Lower leg skin (tissue), 4 donors: Measurements from ENCODE around the gene PPAT. TPM values are rescaled to one million over a fixed set of nuclear protein-coding genes. Genes with fewer than 3 reads are reported as not detected.
"Not testable (repeated sequence)": the region's sequence is repeated elsewhere in the genome, so short reads cannot be mapped to it uniquely, and the experiment has no call there.

Experiments used
- DNase-seq, 2 donors: peaks; one replicate each; pipeline ENCODE4 v3.0.0-alpha.2; 2019; ENCODE audit warnings: low spot score in 2 of 2
- H3K4me3 ChIP-seq: fragments of 200-600 bp; sonication (generic); 2 replicates; pipeline ENCODE4 v1.5.1; 2017; ENCODE audit warnings: mild to moderate bottlenecking, low read depth; ENCODE audit not compliant: poor library complexity, severe bottlenecking
- CTCF ChIP-seq, 3 donors: fragments of 450-650 bp; IDR thresholded peaks; one replicate each; pipeline ENCODE4 v1.5.1; 2016; ENCODE audit warnings: antibody characterized with exemption in 3 of 3, mild to moderate bottlenecking in 3 of 3, moderate library complexity in 2 of 3
- POLR2A ChIP-seq, 2 donors: fragments of 450-650 bp; IDR thresholded peaks; one replicate each; pipeline ENCODE4 v1.6.1; 2016 to 2017; ENCODE audit warnings: antibody characterized with exemption in 2 of 2, mild to moderate bottlenecking in 1 of 2, moderate library complexity in 1 of 2
- WGBS, 2 donors: methylation state at CpG; one replicate each; pipeline ENCODE4 v1.1.5; 2018; 5-methylcytosine and 5-hydroxymethylcytosine counted together
- intact Hi-C: fragments of 100-400 bp; cut with DNase I; formaldehyde crosslinking; loops from one replicate; pipeline ENCODE4 v1.15.0; 2023; ENCODE audit warnings: low total_unique reads
- total RNA-seq, 4 donors: library from RNA; depleted of rRNA; stranded (reverse); fragments of >200 nt; gene quantifications; one replicate each; pipeline ENCODE4 v1.1.0, GENCODE V29; 2016

PPAT gene
- total RNA-seq, 4 donors from 2014 or later, result 4.0 to 6.0 (median 4.8) TPM

GRCh38 chr4:56374956-56375355 lies 60.5 kb downstream of the PPAT start:
- TF ChIP-seq CTCF (IDR thresholded peaks at IDR 0.05), result no peak
- TF ChIP-seq POLR2A (IDR thresholded peaks at IDR 0.05), result no peak
- 96 to 100% methylated on average over 1 of the region's 1 CpG for WGBS, 2 donors
- no peak for DNase-seq
- H3K4me3 ChIP-seq, result no peak overlapping the region
- intact Hi-C loops, result no loop called here

GRCh38 chr4:56372774-56373173 lies 62.6 kb downstream of the PPAT start:
- 0% methylated on average over 1 of the region's 1 CpG for WGBS, 2 donors
- no peak for TF ChIP-seq POLR2A (IDR thresholded peaks at IDR 0.05)
- no peak for TF ChIP-seq CTCF (IDR thresholded peaks at IDR 0.05)
- H3K4me3 ChIP-seq, result no peak overlapping the region
- no peak for DNase-seq
- intact Hi-C loops, result no loop called here

GRCh38 chr4:56371426-56372220 lies 63.8 kb downstream of the PPAT start:
- intact Hi-C loops, result no loop called here

GRCh38 chr4:56370377-56370776 lies 65.0 kb downstream of the PPAT start:
- intact Hi-C loops, result no loop called here
- 92 to 99% methylated on average over 3 of the region's 3 CpGs for WGBS, 2 donors
- H3K4me3 ChIP-seq, result no peak overlapping the region
- TF ChIP-seq POLR2A (IDR thresholded peaks at IDR 0.05) (no peak), CTCF (IDR thresholded peaks at IDR 0.05) (no peak)
- DNase-seq, result no peak

More at GRCh38 chr4:56371426-56372220, 63.8 kb downstream of the PPAT start:
- no peak for DNase-seq
- 56 to 66% methylated on average over 8 of the region's 8 CpGs for WGBS, 2 donors
- TF ChIP-seq POLR2A (IDR thresholded peaks at IDR 0.05) (no peak), CTCF (IDR thresholded peaks at IDR 0.05) (no peak)
- no peak overlapping the region for H3K4me3 ChIP-seq

- 98 to 100% methylated on average over 12 of the region's 12 CpGs for WGBS, 2 donors
These were observed 72.4 kb downstream of the PPAT start for GRCh38 chr4:56362981-56363380.

GRCh38 chr4:56360071-56360470 lies 75.3 kb downstream of the PPAT start:
- no peak overlapping the region for H3K4me3 ChIP-seq
- intact Hi-C loops, result no loop called here
- TF ChIP-seq CTCF (IDR thresholded peaks at IDR 0.05) (no peak), POLR2A (IDR thresholded peaks at IDR 0.05) (no peak)
- no peak for DNase-seq

More at GRCh38 chr4:56362981-56363380, 72.4 kb downstream of the PPAT start:
- intact Hi-C loops, DNase-seq, H3K4me3 ChIP-seq: not testable (repeated sequence)
